ENCODE results near the gene BACE2. TPM values are rescaled to one million over a fixed set of nuclear protein-coding genes. Genes with fewer than 3 reads are reported as not detected.

Gene BACE2
- total and polyA plus RNA-seq, 4 donors, result 1.7 to 16.7 (median 5.6) TPM

- no peaks in the 10 kb centered on the region for H3K4me1 ChIP-seq (ENCODE audit: control insufficient read depth in 4 of 4, insufficient read depth in 4 of 4, low read length in 3 of 4)
- no peaks in the 10 kb centered on the region for H3K36me3 ChIP-seq (ENCODE audit: control insufficient read depth in 4 of 4, insufficient read depth in 3 of 4, low read depth in 1 of 4, low read length in 3 of 4)
- WGBS, result 68% methylated on average over 8 of the region's 8 CpGs
- peaks cover 0 to 7% (median 0%) of the 10 kb centered on the region in 4 donors for H3K9me3 ChIP-seq (ENCODE audit: control insufficient read depth in 4 of 4, low read length in 3 of 4)
- no peak overlapping the region for H3K9ac ChIP-seq (ENCODE audit: low read depth in 1 of 2, low read length in 2 of 2)
- H3K27ac ChIP-seq (ENCODE audit: low read depth in 1 of 2, low read length in 2 of 2), result no peak overlapping the region
- no peaks in the 10 kb centered on the region for H3K27me3 ChIP-seq (ENCODE audit: control insufficient read depth in 4 of 4, insufficient read depth in 4 of 4, low read length in 3 of 4)
- no peak for DNase-seq (ENCODE audit: low spot score)
- no peak overlapping the region for H3K4me3 ChIP-seq (ENCODE audit: low read depth in 1 of 3, low read length in 3 of 3)
- TF ChIP-seq HNF4A (conservative IDR thresholded peaks at IDR 0.05) (no peak), JUND (IDR thresholded peaks at IDR 0.05) (no peak), RAD21 (IDR thresholded peaks at IDR 0.05) (no peak), SP1 (IDR thresholded peaks at IDR 0.05) (no peak), ATF3 (IDR thresholded peaks at IDR 0.05) (no peak), ZBTB33 (IDR thresholded peaks at IDR 0.05) (no peak), RXRA (IDR thresholded peaks at IDR 0.05) (no peak), YY1 (IDR thresholded peaks at IDR 0.05) (no peak), REST (IDR thresholded peaks at IDR 0.05) (no peak), FOXA2 (IDR thresholded peaks at IDR 0.05) (no peak), FOXA1 (IDR thresholded peaks at IDR 0.05) (no peak), GABPA (IDR thresholded peaks at IDR 0.05 in 1 of 2, conservative IDR thresholded peaks at IDR 0.05 in 1 of 2) (no peak), NR2F2 (IDR thresholded peaks at IDR 0.05) (no peak), CTCF (IDR thresholded peaks at IDR 0.05; ENCODE audit: low read depth, low read length, missing input control) (no peak), TAF1 (conservative IDR thresholded peaks at IDR 0.05) (no peak)
Measured at GRCh38 chr21:41250519-41250918, 82.6 kb downstream of the BACE2 start.

GRCh38 chr21:41251961-41252642 lies 84.1 kb downstream of the BACE2 start:
- H3K36me3 ChIP-seq (ENCODE audit: control insufficient read depth in 4 of 4, insufficient read depth in 3 of 4, low read depth in 1 of 4, low read length in 3 of 4), result no peaks in the 10 kb centered on the region
- no peak for DNase-seq (ENCODE audit: low spot score)
- 76% methylated on average over 12 of the region's 12 CpGs for WGBS

More at GRCh38 chr21:41251961-41252642, 84.1 kb downstream of the BACE2 start:
- no peak overlapping the region for H3K9ac ChIP-seq (ENCODE audit: low read depth in 1 of 2, low read length in 2 of 2)
- no peaks in the 10 kb centered on the region for H3K4me1 ChIP-seq (ENCODE audit: control insufficient read depth in 4 of 4, insufficient read depth in 4 of 4, low read length in 3 of 4)
- H3K9me3 ChIP-seq (ENCODE audit: control insufficient read depth in 4 of 4, low read length in 3 of 4), result peaks cover 0 to 7% (median 0%) of the 10 kb centered on the region in 4 donors
- no peaks in the 10 kb centered on the region for H3K27me3 ChIP-seq (ENCODE audit: control insufficient read depth in 4 of 4, insufficient read depth in 4 of 4, low read length in 3 of 4)
- H3K4me3 ChIP-seq (ENCODE audit: low read depth in 1 of 3, low read length in 3 of 3), result no peak overlapping the region
- H3K27ac ChIP-seq (ENCODE audit: low read depth in 1 of 2, low read length in 2 of 2), result no peak overlapping the region
- TF ChIP-seq ATF3 (IDR thresholded peaks at IDR 0.05), result no peak
- no peak for TF ChIP-seq MAX (IDR thresholded peaks at IDR 0.05)
- no peak for TF ChIP-seq FOXA2 (IDR thresholded peaks at IDR 0.05)
- no peak for TF ChIP-seq SP1 (IDR thresholded peaks at IDR 0.05)
- TF ChIP-seq TAF1 (conservative IDR thresholded peaks at IDR 0.05), result no peak

Measured in liver (tissue), 9 donors.